Cardiac muscle cell (in vitro differentiated cells and primary cell): ENCODE measurements around the gene GALNT18. TPM values are rescaled to one million over a fixed set of nuclear protein-coding genes. Genes with fewer than 3 reads are reported as not detected.

Experiments
- DNase-seq, 2 donors: peaks; one replicate each; pipeline versions ENCODE4 v3.0.0 to v3.0.0-alpha.2; 2010 to 2017; ENCODE audit warnings: low read depth in 1 of 2, low spot score in 1 of 2
- H3K27ac ChIP-seq: fragments of 200-600 bp; sonication (generic); 2 replicates; pipeline ENCODE4 v1.5.1; 2016
- H3K27me3 ChIP-seq: fragments of 200-600 bp; sonication (generic); 2 replicates; pipeline ENCODE4 v1.6.0; 2016; ENCODE audit warnings: control low read depth
- H3K36me3 ChIP-seq: fragments of 200-600 bp; sonication (generic); 2 replicates; pipeline ENCODE4 v1.5.1; 2016; ENCODE audit warnings: control low read depth
- H3K4me1 ChIP-seq: fragments of 200-600 bp; sonication (generic); 2 replicates; pipeline ENCODE4 v1.8.1; 2017; ENCODE audit warnings: low read depth, mild to moderate bottlenecking, mixed run types
- H3K4me3 ChIP-seq: fragments of 200-600 bp; sonication (generic); 2 replicates; pipeline ENCODE4 v1.5.1; 2016; ENCODE audit warnings: mild to moderate bottlenecking
- H3K9me3 ChIP-seq: fragments of 200-600 bp; sonication (generic); 2 replicates; pipeline ENCODE4 v1.5.1; 2017; ENCODE audit warnings: low read depth, mild to moderate bottlenecking, control low read depth
- polyA plus RNA-seq: library from polyadenylated mRNA; unstranded; fragments of >200 nt; fragmentation: Nextera tagmentation; extraction: Ambion mirVana; gene quantifications from 2 replicates; pipeline ENCODE4 v1.2.1, GENCODE V29; 2016
- total RNA-seq: library from RNA; depleted of rRNA; stranded (reverse); fragments of >200 nt; gene quantifications from 2 replicates; pipeline ENCODE4 v1.2.3, GENCODE V29; 2016
- TF ChIP-seq, protein P1 (sequence below): IDR thresholded peaks from 2 replicates; pipeline ENCODE4 v1.5.1; 2012; ENCODE audit warnings: low read depth, mild to moderate bottlenecking, low read length

Gene GALNT18
- total and polyA plus RNA-seq, 2 experiments from 2014 or later = 2.1 to 2.2 TPM

DNA sequence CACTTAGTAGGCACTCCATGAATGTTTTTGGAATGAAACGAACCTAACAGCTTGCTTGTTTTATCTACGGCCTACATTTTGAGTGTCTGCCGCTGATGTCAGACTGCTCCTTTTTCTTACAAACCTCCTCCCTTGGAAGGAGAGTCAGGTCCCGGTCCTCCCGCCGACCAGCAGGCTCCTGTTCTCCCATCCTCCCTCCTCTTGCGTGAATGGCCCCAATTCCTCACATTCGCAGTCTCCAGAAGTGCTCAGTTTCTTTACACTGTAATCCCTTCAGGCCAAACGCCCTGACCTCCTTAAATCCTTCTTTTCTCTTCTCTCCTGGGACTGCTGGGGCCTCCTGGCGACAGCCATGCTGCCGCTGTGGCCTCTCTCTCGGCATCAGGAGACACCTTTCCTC lies 186.2 kb downstream of the GALNT18 start:
- no peak for DNase-seq
- no peak overlapping the region for H3K4me3 ChIP-seq
- no peaks in the 10 kb centered on the region for H3K4me1 ChIP-seq
- H3K36me3 ChIP-seq = no peaks in the 10 kb centered on the region
- TF ChIP-seq, protein P1, sequence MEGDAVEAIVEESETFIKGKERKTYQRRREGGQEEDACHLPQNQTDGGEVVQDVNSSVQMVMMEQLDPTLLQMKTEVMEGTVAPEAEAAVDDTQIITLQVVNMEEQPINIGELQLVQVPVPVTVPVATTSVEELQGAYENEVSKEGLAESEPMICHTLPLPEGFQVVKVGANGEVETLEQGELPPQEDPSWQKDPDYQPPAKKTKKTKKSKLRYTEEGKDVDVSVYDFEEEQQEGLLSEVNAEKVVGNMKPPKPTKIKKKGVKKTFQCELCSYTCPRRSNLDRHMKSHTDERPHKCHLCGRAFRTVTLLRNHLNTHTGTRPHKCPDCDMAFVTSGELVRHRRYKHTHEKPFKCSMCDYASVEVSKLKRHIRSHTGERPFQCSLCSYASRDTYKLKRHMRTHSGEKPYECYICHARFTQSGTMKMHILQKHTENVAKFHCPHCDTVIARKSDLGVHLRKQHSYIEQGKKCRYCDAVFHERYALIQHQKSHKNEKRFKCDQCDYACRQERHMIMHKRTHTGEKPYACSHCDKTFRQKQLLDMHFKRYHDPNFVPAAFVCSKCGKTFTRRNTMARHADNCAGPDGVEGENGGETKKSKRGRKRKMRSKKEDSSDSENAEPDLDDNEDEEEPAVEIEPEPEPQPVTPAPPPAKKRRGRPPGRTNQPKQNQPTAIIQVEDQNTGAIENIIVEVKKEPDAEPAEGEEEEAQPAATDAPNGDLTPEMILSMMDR = no peak
- no peaks in the 10 kb centered on the region for H3K9me3 ChIP-seq
- H3K27me3 ChIP-seq = no peaks in the 10 kb centered on the region
- H3K27ac ChIP-seq = no peak overlapping the region

DNA sequence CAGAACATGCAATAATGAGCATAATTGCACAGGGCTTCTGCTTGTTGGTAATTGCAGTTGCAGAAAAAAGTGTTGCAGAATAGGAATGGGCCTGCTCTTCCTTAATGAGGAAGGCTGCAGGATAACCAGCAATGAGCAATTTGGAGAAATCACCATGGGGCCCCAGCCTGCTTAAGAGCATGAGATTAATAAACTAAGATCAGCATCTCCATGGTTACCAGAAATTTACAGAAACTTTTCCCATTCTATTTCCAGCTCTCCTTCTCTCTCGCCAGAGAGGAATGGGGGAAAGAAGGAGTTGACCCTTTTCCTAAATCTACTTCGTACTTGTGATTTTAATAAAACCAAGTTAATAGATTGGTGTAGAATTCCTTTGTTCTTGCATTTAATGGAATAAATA lies 187.8 kb downstream of the GALNT18 start:
- H3K36me3 ChIP-seq = no peaks in the 10 kb centered on the region

DNA sequence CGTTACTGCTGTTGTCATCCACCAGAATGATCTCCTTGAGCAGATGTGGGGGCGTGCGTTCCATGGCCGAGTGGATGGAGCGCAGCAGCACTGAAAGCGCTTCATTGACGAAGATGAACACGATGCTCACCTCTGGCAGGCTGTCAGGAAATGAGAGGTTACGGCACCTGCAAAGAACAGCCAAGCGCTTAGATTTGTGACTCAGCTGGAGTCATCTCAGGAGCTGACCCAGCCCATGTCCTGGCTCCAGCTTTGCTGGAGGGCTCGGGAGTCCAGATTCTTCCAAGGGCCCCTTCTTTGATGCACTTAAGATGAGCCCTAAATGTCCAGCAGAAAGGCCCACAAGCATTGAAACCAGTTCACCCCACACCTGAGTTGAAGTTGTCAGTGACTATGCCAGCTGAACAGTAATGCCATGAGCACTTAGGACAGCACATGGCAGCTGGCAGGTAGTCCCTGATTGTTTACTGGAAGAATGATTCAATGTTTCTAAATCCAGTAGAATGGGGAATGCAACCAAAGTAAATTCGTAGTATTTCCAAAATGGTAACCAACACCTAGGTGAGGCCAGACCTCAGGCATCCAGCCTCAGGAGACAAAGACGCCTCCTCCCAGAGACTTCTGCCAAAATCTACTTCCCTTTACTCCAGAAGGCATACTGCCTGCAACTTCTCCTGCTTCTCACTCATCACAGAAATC lies 189.0 kb downstream of the GALNT18 start:
- no peaks in the 10 kb centered on the region for H3K4me1 ChIP-seq
- TF ChIP-seq, protein P1 = no peak
- no peak for DNase-seq
- H3K27me3 ChIP-seq = no peaks in the 10 kb centered on the region
- no peaks in the 10 kb centered on the region for H3K36me3 ChIP-seq
- H3K27ac ChIP-seq = no peak overlapping the region
- no peaks in the 10 kb centered on the region for H3K9me3 ChIP-seq
- no peak overlapping the region for H3K4me3 ChIP-seq

More for the DNA sequence above, 187.8 kb downstream of the GALNT18 start:
- no peak overlapping the region for H3K4me3 ChIP-seq
- H3K27me3 ChIP-seq = no peaks in the 10 kb centered on the region
- no peak overlapping the region for H3K27ac ChIP-seq
- H3K9me3 ChIP-seq = no peaks in the 10 kb centered on the region
- DNase-seq = no peak
- no peaks in the 10 kb centered on the region for H3K4me1 ChIP-seq
- TF ChIP-seq, protein P1 = no peak

DNA sequence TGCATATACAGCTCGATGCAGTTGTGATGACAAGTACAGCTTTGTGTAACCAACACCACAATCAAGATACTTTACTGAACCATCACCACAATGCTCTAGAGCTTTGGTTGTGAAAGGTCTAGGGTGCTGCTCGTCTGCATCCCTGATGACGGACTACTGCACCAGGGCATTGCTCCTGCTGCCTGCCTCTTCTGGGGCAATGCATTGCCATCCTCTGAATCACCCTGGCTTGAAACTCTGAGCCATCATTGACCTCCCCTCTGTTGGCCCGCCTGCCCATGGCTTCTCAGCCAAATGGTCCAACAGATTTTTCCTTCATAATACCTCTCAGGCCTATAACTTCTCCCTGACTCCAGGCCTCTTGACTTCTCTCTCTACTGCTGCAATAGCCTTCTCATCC lies 191.4 kb downstream of the GALNT18 start:
- Histone ChIP-seq H3K4me3 (no peak overlapping the region), H3K27me3 (no peaks in the 10 kb centered on the region), H3K36me3 (no peaks in the 10 kb centered on the region), H3K9me3 (no peaks in the 10 kb centered on the region), H3K27ac (no peak overlapping the region), H3K4me1 (peaks cover 7% of the 10 kb centered on the region)
- TF ChIP-seq, protein P1 = no peak
- no peak for DNase-seq

DNA sequence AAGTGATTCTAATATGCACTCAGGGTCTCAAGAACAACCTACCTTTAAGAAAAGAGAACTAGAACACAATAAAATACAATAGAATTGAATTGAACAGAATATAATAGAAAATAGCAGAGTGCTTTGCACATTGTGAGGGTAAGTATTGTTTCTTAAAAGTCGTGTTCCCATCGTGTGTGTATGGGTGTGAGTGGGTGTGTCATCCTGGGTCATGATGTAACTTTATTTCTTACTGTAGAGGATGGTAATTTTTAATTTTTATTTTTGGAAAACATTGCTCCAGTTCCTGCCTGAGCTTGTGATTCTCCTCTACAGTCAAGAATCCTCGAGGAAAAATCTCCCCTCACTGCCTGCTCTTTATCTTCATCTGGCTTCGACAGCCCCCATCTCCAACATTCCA lies 193.1 kb downstream of the GALNT18 start:
- TF ChIP-seq, protein P1 = no peak
- Histone ChIP-seq H3K27ac (no peak overlapping the region), H3K4me1 (peaks cover 7% of the 10 kb centered on the region), H3K4me3 (no peak overlapping the region), H3K27me3 (peaks cover 4% of the 10 kb centered on the region), H3K36me3 (no peaks in the 10 kb centered on the region), H3K9me3 (no peaks in the 10 kb centered on the region)
- DNase-seq = no peak
